ENCODE measurements around the gene CEP112.

Gene CEP112

GRCh38 chr17:66054242-66054641, 137.7 kb downstream of the CEP112 start:
- DNase-seq, result no peak

GRCh38 chr17:66044083-66044482, 147.8 kb downstream of the CEP112 start:
- no peak for DNase-seq

- no peak for DNase-seq
Observed at GRCh38 chr17:66043419-66043818, 148.5 kb downstream of the CEP112 start.

GRCh38 chr17:66040402-66040801, 151.5 kb downstream of the CEP112 start:
- DNase-seq, result no peak

GRCh38 chr17:66038125-66038524, 153.8 kb downstream of the CEP112 start:
- DNase-seq, result no peak

GRCh38 chr17:66037221-66037620, 154.7 kb downstream of the CEP112 start:
- no peak for DNase-seq

- no peak for DNase-seq
Observed at GRCh38 chr17:66032082-66032712, 159.7 kb downstream of the CEP112 start.

- DNase-seq, result no peak
Observed at GRCh38 chr17:66025551-66025950, 166.4 kb downstream of the CEP112 start.

GRCh38 chr17:66021757-66022156, 170.2 kb downstream of the CEP112 start:
- no peak for DNase-seq

- no peak for DNase-seq
Observed at GRCh38 chr17:66018786-66019185, 173.1 kb downstream of the CEP112 start.

GRCh38 chr17:66016231-66016630, 175.7 kb downstream of the CEP112 start:
- no peak for DNase-seq

- no peak for DNase-seq
Observed at GRCh38 chr17:66008680-66009079, 183.3 kb downstream of the CEP112 start.

GRCh38 chr17:66006654-66007053, 185.3 kb downstream of the CEP112 start:
- DNase-seq, result no peak

- DNase-seq, result no peak
Observed at GRCh38 chr17:66002812-66003211, 189.1 kb downstream of the CEP112 start.

- DNase-seq, result no peak
Observed at GRCh38 chr17:66002063-66002585, 189.8 kb downstream of the CEP112 start.

- no peak for DNase-seq
Observed at GRCh38 chr17:66000216-66000615, 191.7 kb downstream of the CEP112 start.

- DNase-seq, result no peak
Observed at GRCh38 chr17:65998675-65999074, 193.3 kb downstream of the CEP112 start.

- no peak for DNase-seq
Observed at GRCh38 chr17:65994679-65995078, 197.3 kb downstream of the CEP112 start.

GRCh38 chr17:65994114-65994513, 197.8 kb downstream of the CEP112 start:
- DNase-seq, result no peak

GRCh38 chr17:65990593-65990992, 201.3 kb downstream of the CEP112 start:
- DNase-seq, result no peak

- DNase-seq, result no peak
Observed at GRCh38 chr17:65988451-65988850, 203.5 kb downstream of the CEP112 start.

GRCh38 chr17:65987988-65988387, 203.9 kb downstream of the CEP112 start:
- no peak for DNase-seq

- no peak for DNase-seq
Observed at GRCh38 chr17:65985571-65985970, 206.4 kb downstream of the CEP112 start.

- no peak for DNase-seq
Observed at GRCh38 chr17:65984299-65984698, 207.6 kb downstream of the CEP112 start.

GRCh38 chr17:65978871-65979270, 213.1 kb downstream of the CEP112 start:
- no peak for DNase-seq
